GM12878 (cell line): Measurements from ENCODE around the gene TEN1. TPM values are rescaled to one million over a fixed set of nuclear protein-coding genes. Genes with fewer than 3 reads are reported as not detected.

ENCODE experiments used
- ATAC-seq: fragments of 200-7000 bp; cut with Tn5 transposase; 3 replicates; pipeline ENCODE4 v1.9.1; 2020; ENCODE audit warnings: mild to moderate bottlenecking, moderate library complexity
- BruUV-seq: library from RNA; stranded (reverse); fragments of 400-500 nt; replicated peaks from 2 replicates; lab custom pipeline; 2021; lab: Mats Ljungman, UMichigan
- CTCF ChIA-PET: fragments of 300-600 bp; sonication (Branson Sonifier 250); formaldehyde crosslinking; extraction: SDS; loops from one replicate; lab custom pipeline; 2021; ENCODE audit warnings: inconsistent platforms; lab: Yijun Ruan, JAX
- POLR2A ChIA-PET: fragments of 350-600 bp; formaldehyde crosslinking; extraction: SDS; loops from one replicate; lab custom pipeline; 2021; ENCODE audit warnings: inconsistent platforms; lab: Charles Lee
- RAD21 ChIA-PET: fragments of 300-600 bp; sonication (Branson Sonifier 250); formaldehyde crosslinking; loops from one replicate; lab custom pipeline; 2023; ENCODE audit warnings: antibody characterized with exemption; ENCODE audit not compliant: unreplicated experiment; lab: Charles Lee
- SMC1A ChIA-PET: fragments of 300-600 bp; sonication (Branson Sonifier 250); formaldehyde crosslinking; loops from one replicate; lab custom pipeline; 2023; ENCODE audit not compliant: unreplicated experiment, uncharacterized antibody; lab: Charles Lee
- DNase-seq: peaks from one replicate; pipeline ENCODE4 v3.0.0-alpha.2; 2011; ENCODE audit warnings: low read depth, low spot score
- FAIRE-seq: peaks from 3 replicates; lab custom pipeline; 2011; peaks lifted over from hg19 to GRCh38; lab: Jason Lieb, UNC
- H2AFZ ChIP-seq: 2 replicates; pipeline ENCODE4 v1.6.0; 2011; ENCODE audit warnings: low read depth, low read length, control low read depth; ENCODE audit not compliant: control insufficient read depth
- H3K27ac ChIP-seq: 2 replicates; pipeline ENCODE4 v1.5.1; 2011; ENCODE audit warnings: control low read depth; ENCODE audit not compliant: control insufficient read depth, insufficient read depth
- H3K27me3 ChIP-seq, 2 experiments: replicated peaks in 1 of 2; 2 replicates each; pipeline versions ENCODE4 v1.6.0 to v1.6.1; 2011; ENCODE audit warnings: low read length in 1 of 2; ENCODE audit not compliant: control insufficient read depth in 2 of 2, insufficient read depth in 2 of 2
- H3K36me3 ChIP-seq, 2 experiments: 2 replicates each; pipeline ENCODE4 v1.5.1; 2011; ENCODE audit warnings: low read length in 1 of 2; ENCODE audit not compliant: control insufficient read depth in 2 of 2, insufficient read depth in 2 of 2
- H3K4me1 ChIP-seq: 2 replicates; pipeline ENCODE4 v1.6.1; 2011; ENCODE audit warnings: mild to moderate bottlenecking, low read length, moderate library complexity, mixed read lengths; ENCODE audit not compliant: control insufficient read depth, insufficient read depth
- H3K4me2 ChIP-seq: 2 replicates; pipeline ENCODE4 v1.6.0; 2011; ENCODE audit warnings: control low read depth; ENCODE audit not compliant: control insufficient read depth, insufficient read depth
- H3K4me3 ChIP-seq: fragments of 200-600 bp; sonication (generic); 2 replicates; pipeline ENCODE4 v1.5.1; 2016
- H3K79me2 ChIP-seq: 2 replicates; pipeline ENCODE4 v1.6.0; 2011; ENCODE audit warnings: low read length; ENCODE audit not compliant: control insufficient read depth, insufficient read depth
- H3K9ac ChIP-seq: 2 replicates; pipeline ENCODE4 v1.8.0; 2011; ENCODE audit warnings: low read length, control low read depth, mixed read lengths; ENCODE audit not compliant: control insufficient read depth, insufficient read depth
- H3K9me3 ChIP-seq: replicated peaks from 3 replicates; pipeline ENCODE4 v1.5.1; 2011; ENCODE audit warnings: mild to moderate bottlenecking, low read length; ENCODE audit not compliant: control insufficient read depth, insufficient read depth
- H4K20me1 ChIP-seq: 2 replicates; pipeline ENCODE4 v1.6.0; 2011; ENCODE audit not compliant: control insufficient read depth, insufficient read depth
- BHLHE40 ChIP-seq, 2 experiments: fragments of 450-650 bp in 1 of 2; IDR thresholded peaks; 2 replicates each; pipeline ENCODE4 v1.6.1; 2011 to 2017; ENCODE audit warnings: low read depth in 2 of 2, borderline replicate concordance in 1 of 2, improper control_type of control experiment in 1 of 2, low read length in 1 of 2, mild to moderate bottlenecking in 1 of 2
- CHD1 ChIP-seq: IDR thresholded peaks from 2 replicates; pipeline ENCODE4 v1.6.1; 2012; ENCODE audit warnings: low read depth, low read length, improper control_type of control experiment
- E4F1 ChIP-seq: fragments of 450-650 bp; IDR thresholded peaks from 2 replicates; pipeline ENCODE4 v1.6.1; 2018; ENCODE audit warnings: borderline replicate concordance, mild to moderate bottlenecking; ENCODE audit not compliant: partially characterized antibody
- HDAC2 ChIP-seq: fragments of 200-600 bp; sonication (generic); IDR thresholded peaks from 2 replicates; pipeline ENCODE4 v1.6.1; 2017
- IRF3 ChIP-seq: fragments of 450-650 bp; IDR thresholded peaks from 2 replicates; pipeline ENCODE4 v1.6.1; 2014; ENCODE audit warnings: mild to moderate bottlenecking
- JUNB ChIP-seq: IDR thresholded peaks from 2 replicates; pipeline ENCODE4 v1.6.1; 2016; ENCODE audit warnings: antibody characterized with exemption, mild to moderate bottlenecking
- KLF5 ChIP-seq: fragments of 450-650 bp; IDR thresholded peaks from 2 replicates; pipeline ENCODE4 v1.6.1; 2014; ENCODE audit warnings: mild to moderate bottlenecking; ENCODE audit not compliant: partially characterized antibody
- MYB ChIP-seq: fragments of 150-350 bp; IDR thresholded peaks from 2 replicates; pipeline ENCODE4 v1.6.1; 2014; ENCODE audit warnings: mild to moderate bottlenecking, low read depth, low read length, borderline replicate concordance
- NFYA ChIP-seq: IDR thresholded peaks from 2 replicates; pipeline ENCODE4 v1.6.1; 2011; ENCODE audit warnings: low read depth, mild to moderate bottlenecking, low read length, improper control_type of control experiment, borderline replicate concordance
- PAX5 ChIP-seq: IDR thresholded peaks from 2 replicates; pipeline ENCODE4 v1.6.1; 2011; ENCODE audit warnings: low read depth, low read length, borderline replicate concordance
- SIN3A ChIP-seq: IDR thresholded peaks from 2 replicates; pipeline ENCODE4 v1.6.1; 2012; ENCODE audit warnings: low read depth, low read length, improper control_type of control experiment
- SMAD5 ChIP-seq: IDR thresholded peaks from 2 replicates; pipeline ENCODE4 v1.6.1; 2016; ENCODE audit warnings: antibody characterized with exemption, low read depth
- TCF12 ChIP-seq: IDR thresholded peaks from 2 replicates; pipeline ENCODE4 v1.6.1; 2011; ENCODE audit warnings: low read depth, mild to moderate bottlenecking, low read length
- WGBS: methylation state at CpG from one replicate; pipeline ENCODE4 v1.1.6; 2016; ENCODE audit warnings: low lambda C conversion rate; ENCODE audit not compliant: insufficient replicate concordance, insufficient coverage; ENCODE audit errors: missing lambda C conversion rate; 5-methylcytosine and 5-hydroxymethylcytosine counted together
- in situ Hi-C: fragments of 300-500 bp; cut with MboI; formaldehyde crosslinking; loops from 9 replicates; pipeline ENCODE4 v1.14.3; 2018; ENCODE audit warnings: mixed read lengths
- intact Hi-C: fragments of 100-400 bp; cut with micrococcal nuclease; formaldehyde crosslinking; loops from one replicate; pipeline ENCODE4 v1.14.2; 2022; ENCODE audit not compliant: unreplicated experiment
- polyA plus RNA-seq, 11 experiments: library from polyadenylated mRNA; depleted of rRNA in 4 of 11; unstranded in 6 of 11; stranded (reverse) in 5 of 11; fragments of >200 nt; fragmentation: Nextera tagmentation in 4 of 11; fragmentation: Illumina TruSeq in 1 of 11; extraction: Ambion mirVana in 4 of 11; extraction: Trizol in 1 of 11; gene quantifications; 1 replicate in 1 of 11; 2 replicates in 10 of 11; pipeline versions ENCODE4 v1.2.1 to v1.2.3, GENCODE V29; 2011 to 2016; ENCODE audit warnings: inconsistent platforms in 2 of 11, missing spikeins in 2 of 11, low read depth in 1 of 11
- total RNA-seq, 4 experiments: library from RNA; depleted of rRNA in 3 of 4; stranded (reverse); fragments of >200 nt in 3 of 4; fragmentation: Illumina TruSeq in 1 of 4; extraction: Trizol in 1 of 4; gene quantifications; 2 replicates each; pipeline versions ENCODE4 v1.2.1 to v1.2.3, GENCODE V29; 2013 to 2021
- TF ChIP-seq, protein P1 (sequence below): IDR thresholded peaks from 2 replicates; pipeline ENCODE4 v1.6.1; 2011; ENCODE audit warnings: low read depth, low read length, improper control_type of control experiment, borderline replicate concordance
- TF ChIP-seq, protein P2 (sequence below): fragments of 450-650 bp; IDR thresholded peaks from 2 replicates; pipeline ENCODE4 v1.6.1; 2017; ENCODE audit warnings: mild to moderate bottlenecking, low read depth, inconsistent platforms; ENCODE audit not compliant: poor library complexity, severe bottlenecking

Gene TEN1
- total and polyA plus RNA-seq, 10 of the 15 experiments (the other 5 are each of a cell fraction or from before 2014, with no cell fraction given) = 1.1 to 33.1 (median 17.4) TPM

- TF ChIP-seq, protein P1, sequence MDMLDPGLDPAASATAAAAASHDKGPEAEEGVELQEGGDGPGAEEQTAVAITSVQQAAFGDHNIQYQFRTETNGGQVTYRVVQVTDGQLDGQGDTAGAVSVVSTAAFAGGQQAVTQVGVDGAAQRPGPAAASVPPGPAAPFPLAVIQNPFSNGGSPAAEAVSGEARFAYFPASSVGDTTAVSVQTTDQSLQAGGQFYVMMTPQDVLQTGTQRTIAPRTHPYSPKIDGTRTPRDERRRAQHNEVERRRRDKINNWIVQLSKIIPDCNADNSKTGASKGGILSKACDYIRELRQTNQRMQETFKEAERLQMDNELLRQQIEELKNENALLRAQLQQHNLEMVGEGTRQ = peak; percentile 91
- TF ChIP-seq E4F1 (peak; percentile 81), KLF5 (peak; percentile 20), HDAC2 (no peak), SIN3A (peak; percentile 57; the same call in 1 of the 2 replicates), TCF12 (peak; percentile 40; the same call in 1 of the 2 replicates)
These were observed at the start of gene TEN1, which contains the start of gene ACOX1 (continued) for GRCh38 chr17:75978938-75979704.

DNA sequence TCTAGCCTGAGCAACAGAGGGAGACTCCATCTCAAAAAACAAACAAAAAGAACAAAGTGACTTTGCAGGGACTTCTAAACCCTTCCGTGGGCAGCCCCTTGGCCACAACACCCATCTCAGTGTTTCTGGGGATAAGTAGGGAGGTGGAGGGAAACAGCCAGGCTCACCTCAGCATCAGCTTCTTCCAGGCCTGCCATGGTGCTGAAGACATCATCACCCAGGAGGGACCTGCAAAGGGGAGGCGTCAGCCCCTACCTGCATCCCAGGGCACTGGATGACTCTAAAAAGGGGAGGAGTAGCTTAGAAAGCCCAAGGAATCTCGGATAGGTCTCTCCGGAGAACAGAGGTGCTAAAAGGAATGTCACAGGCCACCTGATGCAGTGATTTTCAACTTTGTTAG, 48.0 kb upstream of the TEN1 start:
- no peaks in the 10 kb centered on the region for H3K27me3 ChIP-seq
- no peak overlapping the region for H3K9ac ChIP-seq
- H3K27ac ChIP-seq = no peak overlapping the region
- in situ Hi-C loops = no loop called here
- 70% methylated on average over 4 of the region's 4 CpGs for WGBS
- H3K4me2 ChIP-seq = no peak overlapping the region
- BruUV-seq = no TSS peak
- H3K4me3 ChIP-seq = no peak overlapping the region
- no peak overlapping the region for H2AFZ ChIP-seq
- CTCF ChIA-PET = interaction anchor here (1.3 kb wide), 1 partner anchor 25 kb away, joined by 3 read pairs; no protein-coding TSS in a partner anchor
- SMC1A ChIA-PET = no interaction called here
- H3K4me1 ChIP-seq = no peaks in the 10 kb centered on the region
- H3K36me3 ChIP-seq = no peaks in the 10 kb centered on the region
- H3K9me3 ChIP-seq = no peaks in the 10 kb centered on the region
- RAD21 ChIA-PET = no interaction called here
- H4K20me1 ChIP-seq = no peaks in the 10 kb centered on the region
- FAIRE-seq = no peak
- no peak for DNase-seq
- H3K79me2 ChIP-seq = no peaks in the 10 kb centered on the region
- intact Hi-C loops = no loop called here
- ATAC-seq = no peak
- POLR2A ChIA-PET = interaction anchor here (0.7 kb wide), 1 partner anchor 22 kb away, joined by 5 read pairs; no protein-coding TSS in a partner anchor
- no peak for TF ChIP-seq SMAD5
- TF ChIP-seq IRF3 = no peak
- TF ChIP-seq TCF12 = no peak
- TF ChIP-seq NFYA = no peak
- no peak for TF ChIP-seq JUNB
- TF ChIP-seq, protein P2, sequence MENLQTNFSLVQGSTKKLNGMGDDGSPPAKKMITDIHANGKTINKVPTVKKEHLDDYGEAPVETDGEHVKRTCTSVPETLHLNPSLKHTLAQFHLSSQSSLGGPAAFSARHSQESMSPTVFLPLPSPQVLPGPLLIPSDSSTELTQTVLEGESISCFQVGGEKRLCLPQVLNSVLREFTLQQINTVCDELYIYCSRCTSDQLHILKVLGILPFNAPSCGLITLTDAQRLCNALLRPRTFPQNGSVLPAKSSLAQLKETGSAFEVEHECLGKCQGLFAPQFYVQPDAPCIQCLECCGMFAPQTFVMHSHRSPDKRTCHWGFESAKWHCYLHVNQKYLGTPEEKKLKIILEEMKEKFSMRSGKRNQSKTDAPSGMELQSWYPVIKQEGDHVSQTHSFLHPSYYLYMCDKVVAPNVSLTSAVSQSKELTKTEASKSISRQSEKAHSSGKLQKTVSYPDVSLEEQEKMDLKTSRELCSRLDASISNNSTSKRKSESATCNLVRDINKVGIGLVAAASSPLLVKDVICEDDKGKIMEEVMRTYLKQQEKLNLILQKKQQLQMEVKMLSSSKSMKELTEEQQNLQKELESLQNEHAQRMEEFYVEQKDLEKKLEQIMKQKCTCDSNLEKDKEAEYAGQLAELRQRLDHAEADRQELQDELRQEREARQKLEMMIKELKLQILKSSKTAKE = no peak
- TF ChIP-seq PAX5 = no peak
- no peak for TF ChIP-seq CHD1
- TF ChIP-seq MYB = no peak
- no peak for TF ChIP-seq BHLHE40 (IDR thresholded peaks at IDR 0.05; ENCODE audit: borderline replicate concordance in 1 of 2, low read depth in 2 of 2, low read length in 1 of 2)
